Left ventricle myocardium inferior (tissue), 1 donor: ENCODE data around the gene OGFOD2. TPM values are rescaled to one million over a fixed set of nuclear protein-coding genes. Genes with fewer than 3 reads are reported as not detected.

ENCODE experiments used
- DNase-seq: peaks from one replicate; pipeline ENCODE4 v3.0.0-alpha.2; 2020
- H3K27ac ChIP-seq: fragments of 200-600 bp; replicated peaks from 2 replicates; pipeline ENCODE4 v1.8.0; 2021
- H3K27me3 ChIP-seq: fragments of 200-600 bp; 2 replicates; pipeline ENCODE4 v1.8.0; 2021; ENCODE audit warnings: low read depth
- H3K36me3 ChIP-seq: fragments of 200-600 bp; 2 replicates; pipeline ENCODE4 v1.8.0; 2021
- H3K4me1 ChIP-seq: fragments of 200-600 bp; 2 replicates; pipeline ENCODE4 v1.8.0; 2021
- H3K4me3 ChIP-seq: fragments of 200-600 bp; 2 replicates; pipeline ENCODE4 v1.8.0; 2021; ENCODE audit warnings: mild to moderate bottlenecking, moderate library complexity
- H3K9me3 ChIP-seq: fragments of 200-600 bp; replicated peaks from 2 replicates; pipeline ENCODE4 v1.8.0; 2021
- intact Hi-C: fragments of 100-400 bp; cut with micrococcal nuclease; formaldehyde crosslinking; loops from one replicate; pipeline ENCODE4 v1.11.0; 2022
- microRNA-seq: library from miRNA; unstranded; fragments of <30 nt; microRNA quantifications from one replicate; pipeline ENCODE4 v1.2.0, GENCODE V29; 2020
- total RNA-seq: library from RNA; stranded (reverse); fragmentation: NEBNext Ultra II Directional; extraction: Animal tissue kit (Norgen Biotek cat#: 25700); gene quantifications from one replicate; pipeline ENCODE4 v1.2.1, GENCODE V29; 2021
- TF ChIP-seq, protein P1 (sequence below): fragments of 200-600 bp; IDR thresholded peaks from 2 replicates; pipeline ENCODE4 v1.8.0; 2021; ENCODE audit warnings: antibody characterized with exemption, mild to moderate bottlenecking, borderline replicate concordance
- donor health status: DM: no; HTN: yes; CAD: no; lungs with severe emphysema.

Gene OGFOD2
- total RNA-seq, 1 donor from 2014 or later, result 14.9 TPM

DNA sequence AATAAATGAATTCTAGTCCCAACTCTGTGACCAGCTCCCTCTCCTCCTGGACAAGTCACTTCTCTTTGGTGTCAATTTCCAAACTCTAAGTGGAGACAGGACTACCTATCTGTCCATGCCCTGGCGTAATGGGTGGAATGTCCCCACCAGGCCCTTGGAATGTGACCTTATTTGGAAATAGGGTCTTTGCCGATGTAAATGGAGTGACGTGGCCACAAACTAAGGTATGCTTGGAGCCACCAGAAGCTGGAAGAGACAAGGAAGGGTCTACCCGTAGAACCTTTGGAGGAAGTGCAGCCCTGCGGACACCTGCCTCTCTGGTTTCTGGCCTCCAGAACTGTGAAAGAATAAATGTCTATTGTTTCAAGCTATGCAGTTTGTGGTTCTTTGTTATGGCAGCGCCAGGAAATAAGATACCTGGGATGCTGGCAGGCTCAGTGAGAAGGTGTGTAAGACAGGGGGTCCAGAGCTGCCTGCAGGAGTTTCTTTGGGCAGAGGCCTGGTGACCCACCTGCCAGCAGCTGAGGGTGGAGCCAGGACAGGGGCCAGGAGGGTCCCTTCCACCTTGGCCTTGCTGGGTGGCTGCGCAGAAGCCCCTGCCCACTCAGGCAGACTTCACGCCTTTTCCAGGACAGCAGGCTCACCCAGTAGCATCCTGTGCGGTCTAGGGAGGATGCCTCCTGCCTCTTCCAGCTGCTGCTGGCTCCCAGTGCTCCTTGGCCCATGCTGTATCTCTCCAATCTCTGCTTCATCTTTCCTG is 51.2 kb downstream of the OGFOD2 start:
- no peak for DNase-seq
- no peaks in the 10 kb centered on the region for H3K27me3 ChIP-seq
- intact Hi-C loops, result no loop called here
- H3K36me3 ChIP-seq, result peaks cover 19% of the 10 kb centered on the region
- no peaks in the 10 kb centered on the region for H3K9me3 ChIP-seq
- no peak overlapping the region for H3K27ac ChIP-seq
- TF ChIP-seq, protein P1, sequence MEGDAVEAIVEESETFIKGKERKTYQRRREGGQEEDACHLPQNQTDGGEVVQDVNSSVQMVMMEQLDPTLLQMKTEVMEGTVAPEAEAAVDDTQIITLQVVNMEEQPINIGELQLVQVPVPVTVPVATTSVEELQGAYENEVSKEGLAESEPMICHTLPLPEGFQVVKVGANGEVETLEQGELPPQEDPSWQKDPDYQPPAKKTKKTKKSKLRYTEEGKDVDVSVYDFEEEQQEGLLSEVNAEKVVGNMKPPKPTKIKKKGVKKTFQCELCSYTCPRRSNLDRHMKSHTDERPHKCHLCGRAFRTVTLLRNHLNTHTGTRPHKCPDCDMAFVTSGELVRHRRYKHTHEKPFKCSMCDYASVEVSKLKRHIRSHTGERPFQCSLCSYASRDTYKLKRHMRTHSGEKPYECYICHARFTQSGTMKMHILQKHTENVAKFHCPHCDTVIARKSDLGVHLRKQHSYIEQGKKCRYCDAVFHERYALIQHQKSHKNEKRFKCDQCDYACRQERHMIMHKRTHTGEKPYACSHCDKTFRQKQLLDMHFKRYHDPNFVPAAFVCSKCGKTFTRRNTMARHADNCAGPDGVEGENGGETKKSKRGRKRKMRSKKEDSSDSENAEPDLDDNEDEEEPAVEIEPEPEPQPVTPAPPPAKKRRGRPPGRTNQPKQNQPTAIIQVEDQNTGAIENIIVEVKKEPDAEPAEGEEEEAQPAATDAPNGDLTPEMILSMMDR, result no peak
- H3K4me3 ChIP-seq, result no peak overlapping the region
- H3K4me1 ChIP-seq, result peaks cover 10% of the 10 kb centered on the region

DNA sequence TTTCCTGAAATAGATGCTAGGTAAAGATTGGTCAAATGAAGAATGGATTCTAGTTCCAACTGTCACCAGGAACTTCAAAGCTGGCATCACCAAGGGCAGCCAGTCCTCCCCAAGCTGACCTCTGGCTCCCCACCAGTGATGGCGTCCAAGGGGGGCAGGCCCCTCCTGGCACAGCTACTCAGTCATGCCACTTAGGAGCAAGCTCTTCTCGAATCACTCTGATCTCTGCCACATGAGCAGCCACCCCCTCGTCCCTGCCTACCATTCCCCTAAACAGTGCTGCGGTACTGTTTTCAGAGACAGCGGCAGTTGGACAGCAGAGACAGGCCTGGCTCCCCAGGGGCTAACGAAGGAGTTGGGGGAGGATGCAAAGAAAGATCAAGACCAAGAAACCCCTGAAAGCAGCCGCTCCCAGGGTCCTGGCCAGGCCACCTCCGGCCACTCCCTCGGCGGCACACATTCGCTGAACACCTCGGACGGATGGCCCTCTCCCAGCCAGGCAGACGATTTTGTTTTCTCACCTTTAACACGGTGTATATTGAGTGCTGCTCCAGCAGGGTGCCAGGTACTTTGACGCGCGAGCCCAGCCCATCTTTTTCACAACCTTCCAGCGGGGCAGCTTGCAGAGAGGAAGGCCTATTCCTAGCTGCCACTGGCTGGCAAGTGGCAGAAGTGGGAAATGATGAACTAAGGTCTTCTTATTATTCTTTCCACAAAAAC is 52.8 kb downstream of the OGFOD2 start:
- peaks cover 10% of the 10 kb centered on the region for H3K4me1 ChIP-seq
- DNase-seq, result no peak
- no peak overlapping the region for H3K27ac ChIP-seq
- H3K4me3 ChIP-seq, result no peak overlapping the region
- H3K27me3 ChIP-seq, result no peaks in the 10 kb centered on the region
- peaks cover 33% of the 10 kb centered on the region for H3K36me3 ChIP-seq
- intact Hi-C loops, result no loop called here
- TF ChIP-seq, protein P1, result no peak
- H3K9me3 ChIP-seq, result no peaks in the 10 kb centered on the region

DNA sequence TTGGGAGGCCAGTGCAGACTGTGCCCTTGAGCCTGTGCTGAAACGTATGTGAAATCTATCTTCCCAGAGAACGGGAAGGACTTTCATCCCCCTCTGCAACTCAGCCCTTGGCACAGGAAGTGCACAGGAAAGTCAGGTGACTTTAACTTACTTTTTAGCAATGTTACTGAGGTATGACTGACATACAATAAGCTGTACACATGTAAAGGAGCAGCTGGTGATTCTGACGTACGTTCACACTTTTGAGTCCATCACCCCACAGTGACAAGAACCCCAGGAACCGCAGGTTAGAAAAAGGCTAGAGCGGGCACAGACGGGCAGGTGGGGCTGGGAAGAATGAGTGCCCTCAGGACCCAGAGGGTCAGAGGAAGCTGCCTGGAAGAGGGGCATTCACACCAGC is 53.4 kb downstream of the OGFOD2 start:
- peaks cover 38% of the 10 kb centered on the region for H3K36me3 ChIP-seq

DNA sequence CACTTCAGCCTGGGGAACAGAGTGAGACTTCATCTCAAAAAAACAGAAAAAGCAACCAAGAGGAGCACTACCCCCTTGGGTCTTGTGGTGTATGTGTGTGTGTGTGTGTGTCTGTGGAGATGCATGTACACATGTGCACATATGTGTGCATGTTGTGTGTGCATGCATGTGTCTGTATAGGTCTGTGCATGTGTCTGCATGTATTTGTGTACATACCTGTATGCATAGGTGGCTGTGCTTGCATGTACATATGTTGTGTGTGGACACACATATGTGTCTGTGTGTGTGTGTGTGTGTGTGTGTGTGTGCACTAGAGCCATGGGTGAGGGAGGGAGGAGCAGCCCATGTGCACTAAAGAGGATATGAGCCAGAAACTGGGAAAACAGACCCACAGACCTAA is 54.5 kb downstream of the OGFOD2 start:
- Histone ChIP-seq H3K27ac (no peak overlapping the region), H3K9me3 (no peaks in the 10 kb centered on the region), H3K4me3 (no peak overlapping the region), H3K27me3 (no peaks in the 10 kb centered on the region), H3K4me1 (peaks cover 16% of the 10 kb centered on the region), H3K36me3 (peaks cover 46% of the 10 kb centered on the region)
- TF ChIP-seq, protein P1, result no peak
- intact Hi-C loops, result no loop called here
- no peak for DNase-seq

More for the DNA sequence above, 53.4 kb downstream of the OGFOD2 start:
- TF ChIP-seq, protein P1, result no peak
- intact Hi-C loops, result no loop called here
- H3K27ac ChIP-seq, result no peak overlapping the region
- no peaks in the 10 kb centered on the region for H3K27me3 ChIP-seq
- peaks cover 10% of the 10 kb centered on the region for H3K4me1 ChIP-seq
- DNase-seq, result no peak
- H3K4me3 ChIP-seq, result no peak overlapping the region
- no peaks in the 10 kb centered on the region for H3K9me3 ChIP-seq

Small RNA genes within 50 kb of the gene (microRNA-seq; reads per million reads assigned to microRNA genes)
- gene MIR4304, result not detected

Other genes starting within 250 kb of the OGFOD2 start
- gene HCAR1, start 244.4 kb upstream of the OGFOD2 start, total RNA-seq, result not detected
- 23.5 TPM for gene DENR, start 222.4 kb upstream of the OGFOD2 start, total RNA-seq
- gene CCDC62, start 200.7 kb upstream of the OGFOD2 start, total RNA-seq, result 0.60 TPM
- 11.2 TPM for gene HIP1R, start 139.8 kb upstream of the OGFOD2 start, total RNA-seq
- 13.3 TPM for gene VPS37B, start 79.1 kb upstream of the OGFOD2 start, total RNA-seq
- 1.6 TPM for gene ABCB9, start 8.8 kb upstream of the OGFOD2 start, total RNA-seq
- 156 TPM for gene ARL6IP4, start 5.4 kb downstream of the OGFOD2 start, total RNA-seq
- gene PITPNM2, start 175.8 kb downstream of the OGFOD2 start, total RNA-seq, result 18.4 TPM